Measurements from ENCODE around the gene DMWD.

DNA sequence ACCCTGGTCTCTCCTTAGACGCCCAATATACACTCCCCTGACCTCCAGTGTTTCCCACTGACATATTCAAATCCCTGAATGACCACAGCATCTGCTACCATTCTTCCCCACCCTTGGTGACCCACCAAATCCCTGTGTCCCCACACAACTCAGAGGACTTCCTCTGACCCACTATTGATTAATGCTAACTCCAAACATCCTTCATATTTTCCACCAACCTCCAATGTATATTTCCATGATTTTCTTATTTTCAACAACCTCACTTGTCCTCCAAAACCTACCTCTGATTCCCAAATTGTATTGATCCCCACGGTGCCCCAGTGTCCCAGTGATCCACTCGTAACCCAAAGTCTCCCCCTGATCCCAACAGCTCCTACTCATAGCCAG, 526 bp upstream of the DMWD start:
- no peak for TF ChIP-seq RBM39 (IDR thresholded peaks at IDR 0.05; ENCODE audit: low read depth, low read length, poor library complexity, severe bottlenecking)
- TF ChIP-seq, protein P1, sequence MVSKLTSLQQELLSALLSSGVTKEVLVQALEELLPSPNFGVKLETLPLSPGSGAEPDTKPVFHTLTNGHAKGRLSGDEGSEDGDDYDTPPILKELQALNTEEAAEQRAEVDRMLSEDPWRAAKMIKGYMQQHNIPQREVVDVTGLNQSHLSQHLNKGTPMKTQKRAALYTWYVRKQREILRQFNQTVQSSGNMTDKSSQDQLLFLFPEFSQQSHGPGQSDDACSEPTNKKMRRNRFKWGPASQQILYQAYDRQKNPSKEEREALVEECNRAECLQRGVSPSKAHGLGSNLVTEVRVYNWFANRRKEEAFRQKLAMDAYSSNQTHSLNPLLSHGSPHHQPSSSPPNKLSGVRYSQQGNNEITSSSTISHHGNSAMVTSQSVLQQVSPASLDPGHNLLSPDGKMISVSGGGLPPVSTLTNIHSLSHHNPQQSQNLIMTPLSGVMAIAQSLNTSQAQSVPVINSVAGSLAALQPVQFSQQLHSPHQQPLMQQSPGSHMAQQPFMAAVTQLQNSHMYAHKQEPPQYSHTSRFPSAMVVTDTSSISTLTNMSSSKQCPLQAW (CRISPR knock-in tag; IDR thresholded peaks at IDR 0.05), result no peak
- TF ChIP-seq MAX (IDR thresholded peaks at IDR 0.05), result no peak
- TF ChIP-seq, protein P2, sequence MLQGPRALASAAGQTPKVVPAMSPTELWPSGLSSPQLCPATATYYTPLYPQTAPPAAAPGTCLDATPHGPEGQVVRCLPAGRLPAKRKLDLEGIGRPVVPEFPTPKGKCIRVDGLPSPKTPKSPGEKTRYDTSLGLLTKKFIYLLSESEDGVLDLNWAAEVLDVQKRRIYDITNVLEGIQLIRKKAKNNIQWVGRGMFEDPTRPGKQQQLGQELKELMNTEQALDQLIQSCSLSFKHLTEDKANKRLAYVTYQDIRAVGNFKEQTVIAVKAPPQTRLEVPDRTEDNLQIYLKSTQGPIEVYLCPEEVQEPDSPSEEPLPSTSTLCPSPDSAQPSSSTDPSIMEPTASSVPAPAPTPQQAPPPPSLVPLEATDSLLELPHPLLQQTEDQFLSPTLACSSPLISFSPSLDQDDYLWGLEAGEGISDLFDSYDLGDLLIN (CRISPR knock-in tag; IDR thresholded peaks at IDR 0.05; ENCODE audit: borderline replicate concordance), result no peak
- TF ChIP-seq CTCF (CRISPR knock-in tag; IDR thresholded peaks at IDR 0.05), result no peak
- TF ChIP-seq NFYB (CRISPR knock-in tag; IDR thresholded peaks at IDR 0.05), result no peak
- TF ChIP-seq TP53 (CRISPR knock-in tag; conservative IDR thresholded peaks at IDR 0.05), result no peak
- TF ChIP-seq ZNF556 (CRISPR knock-in tag; IDR thresholded peaks at IDR 0.05; ENCODE audit: borderline replicate concordance), result no peak
- no peak for TF ChIP-seq KAT2B (IDR thresholded peaks at IDR 0.05; ENCODE audit: borderline replicate concordance, low read depth, low read length)
